GM18868 (cell line): ENCODE results near the gene ADNP.
"Not testable (repeated sequence)": the region's sequence is repeated elsewhere in the genome, so short reads cannot be mapped to it uniquely, and the experiment has no call there.

Experiments used
- ATAC-seq: cut with Tn5 transposase; IDR thresholded peaks from one replicate; pipeline ENCODE4 v1.9.1; 2021; ENCODE audit warnings: mild to moderate bottlenecking, moderate library complexity; ENCODE audit not compliant: unreplicated experiment

The ADNP gene

DNA sequence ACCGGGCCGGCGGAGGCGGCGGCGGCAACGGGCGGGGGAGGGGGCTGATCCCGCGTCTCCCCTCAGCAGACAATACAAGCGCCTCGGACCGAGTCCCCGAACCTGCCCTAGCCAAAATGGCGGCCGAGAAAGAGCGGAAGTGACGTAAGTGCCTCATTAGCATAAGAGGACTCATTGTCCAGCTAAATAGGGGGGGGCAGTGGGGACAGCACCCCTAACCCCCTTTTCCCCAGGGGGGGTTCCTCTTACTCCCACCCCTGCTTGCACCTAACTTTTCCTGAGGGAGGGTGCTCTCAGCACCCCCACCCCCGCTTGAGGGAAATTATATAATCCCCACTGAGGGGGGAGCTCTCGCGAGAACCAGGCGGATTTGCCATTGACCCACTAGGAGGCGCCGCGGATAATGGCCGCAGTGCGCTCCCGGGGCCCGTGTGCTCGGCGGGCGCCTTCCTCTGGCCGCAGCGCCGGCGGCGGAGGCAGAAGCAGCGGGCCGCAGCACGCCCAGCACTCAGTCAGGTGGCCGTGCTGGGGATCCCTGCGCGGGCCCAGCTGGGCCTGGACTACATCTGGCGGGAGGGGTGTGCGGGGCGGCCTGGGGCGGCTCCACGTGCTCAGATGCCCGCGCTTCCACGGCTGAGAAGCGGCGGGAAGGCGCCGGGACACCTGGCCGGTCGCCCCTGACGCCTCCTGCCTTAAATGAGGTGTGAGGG is at the start of gene ADNP:
Gene ADNP (minus strand): TSS at position 132 of the 710 bp plus-strand sequence. CDS start 27,441 bp downstream, outside the sequence.
- ATAC-seq = peak; percentile 63

- no peak for ATAC-seq
These were observed 48.9 kb upstream of the ADNP start for GRCh38 chr20:50980071-50980681.

DNA sequence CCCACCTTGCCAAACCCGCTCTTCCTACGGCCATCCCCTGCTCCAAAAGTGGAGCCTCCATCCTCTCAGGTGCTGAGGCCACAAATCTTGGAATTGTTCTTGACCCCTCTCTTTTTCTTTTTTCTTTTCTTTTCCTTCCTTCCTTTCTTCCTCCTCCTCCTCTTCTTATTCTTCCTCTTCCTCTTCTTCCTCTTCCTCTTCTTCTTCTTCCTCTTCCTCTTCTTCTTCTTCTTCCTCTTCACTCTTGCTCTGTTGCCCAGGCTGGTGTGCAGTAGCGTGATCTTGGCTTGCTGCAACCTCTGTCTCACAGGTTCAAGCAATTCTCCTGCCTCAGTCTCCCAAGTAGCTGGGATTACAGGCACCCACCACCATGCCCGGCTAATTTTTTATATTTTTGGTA is 47.3 kb upstream of the ADNP start:
- ATAC-seq = not testable (repeated sequence)

GRCh38 chr20:50977066-50978021 is 46.1 kb upstream of the ADNP start:
- no peak for ATAC-seq

GRCh38 chr20:50975701-50976330 is 44.6 kb upstream of the ADNP start:
- ATAC-seq = no peak

DNA sequence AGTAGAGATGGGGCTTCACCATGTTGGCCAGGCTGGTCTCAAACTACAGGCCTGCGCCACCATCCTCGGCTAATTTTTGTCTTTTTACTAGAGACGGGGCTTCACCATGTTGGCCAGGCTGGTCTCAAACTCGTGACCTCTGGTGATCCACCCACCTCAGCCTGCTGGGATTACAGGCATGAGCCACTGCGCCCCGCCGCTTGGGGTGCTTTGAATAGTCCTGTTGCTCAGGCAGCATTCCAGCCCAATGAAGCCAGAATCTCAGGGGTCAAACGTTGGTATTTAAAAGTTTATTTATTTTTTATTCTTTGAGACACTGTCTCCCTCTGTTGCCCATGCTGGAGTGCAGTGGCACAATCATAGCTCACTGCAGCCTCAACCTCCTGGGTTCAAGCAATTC is 38.7 kb upstream of the ADNP start:
- ATAC-seq = no peak

- ATAC-seq = no peak
These were observed 38.2 kb upstream of the ADNP start for GRCh38 chr20:50969435-50969834.

DNA sequence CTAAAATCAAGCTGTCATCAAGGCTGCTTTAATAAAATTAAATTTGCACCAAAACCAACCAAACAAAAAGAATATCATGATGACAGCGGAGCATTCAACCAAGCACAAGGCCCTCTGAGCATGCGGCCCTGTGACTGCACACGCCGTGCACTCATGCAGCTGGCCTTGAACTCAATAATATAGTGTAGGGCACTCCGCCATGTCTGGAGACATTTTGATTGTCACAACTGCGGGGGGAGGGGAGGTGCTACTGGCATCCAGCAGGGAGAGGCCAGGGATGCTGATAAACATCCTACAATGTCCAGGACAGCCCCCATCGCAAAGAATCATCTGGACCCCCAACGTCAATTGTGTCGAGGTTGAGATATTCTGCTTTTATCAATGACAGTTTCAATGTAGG is 37.1 kb upstream of the ADNP start:
- no peak for ATAC-seq

GRCh38 chr20:50967586-50967985 is 36.3 kb upstream of the ADNP start:
- no peak for ATAC-seq

- ATAC-seq = no peak
These were observed 28.4 kb upstream of the ADNP start for GRCh38 chr20:50959543-50960126.

DNA sequence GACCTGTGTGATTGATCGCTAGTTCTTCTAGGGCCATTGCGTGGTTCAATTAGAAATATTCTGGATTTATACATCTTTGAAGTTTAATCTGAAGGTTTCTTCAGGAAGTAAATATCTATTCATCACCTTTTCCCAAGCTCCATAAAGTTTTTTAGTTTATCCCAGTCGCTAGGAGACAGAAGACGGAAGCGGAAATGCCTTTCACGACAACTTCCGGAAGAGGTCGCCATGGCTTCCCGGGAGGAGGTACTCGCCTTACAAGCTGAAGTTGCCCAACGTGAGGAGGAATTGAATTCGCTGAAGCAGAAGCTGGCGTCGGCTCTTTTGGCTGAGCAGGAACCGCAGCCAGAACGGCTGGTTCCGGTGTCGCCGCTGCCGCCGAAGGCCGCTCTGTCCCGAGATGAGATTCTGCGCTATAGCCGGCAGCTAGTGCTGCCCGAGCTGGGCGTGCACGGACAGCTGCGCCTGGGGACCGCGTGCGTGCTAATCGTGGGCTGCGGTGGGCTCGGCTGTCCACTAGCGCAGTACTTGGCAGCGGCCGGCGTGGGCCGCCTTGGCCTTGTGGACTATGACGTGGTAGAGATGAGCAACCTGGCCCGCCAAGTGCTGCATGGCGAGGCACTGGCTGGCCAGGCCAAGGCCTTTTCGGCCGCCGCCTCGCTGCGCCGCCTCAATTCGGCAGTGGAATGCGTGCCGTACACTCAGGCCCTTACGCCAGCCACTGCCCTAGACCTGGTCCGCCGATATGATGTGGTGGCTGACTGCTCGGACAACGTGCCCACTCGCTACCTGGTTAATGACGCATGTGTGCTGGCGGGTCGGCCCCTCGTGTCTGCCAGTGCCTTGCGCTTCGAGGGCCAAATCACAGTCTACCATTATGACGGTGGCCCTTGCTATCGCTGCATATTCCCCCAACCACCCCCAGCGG is 27.6 kb upstream of the ADNP start, which contains the start of gene MOCS3:
Gene MOCS3 (plus strand): TSS at position 204 of the 928 bp plus-strand sequence. CDS start 25 bp downstream, at position 229.
- ATAC-seq = peak; percentile 79

DNA sequence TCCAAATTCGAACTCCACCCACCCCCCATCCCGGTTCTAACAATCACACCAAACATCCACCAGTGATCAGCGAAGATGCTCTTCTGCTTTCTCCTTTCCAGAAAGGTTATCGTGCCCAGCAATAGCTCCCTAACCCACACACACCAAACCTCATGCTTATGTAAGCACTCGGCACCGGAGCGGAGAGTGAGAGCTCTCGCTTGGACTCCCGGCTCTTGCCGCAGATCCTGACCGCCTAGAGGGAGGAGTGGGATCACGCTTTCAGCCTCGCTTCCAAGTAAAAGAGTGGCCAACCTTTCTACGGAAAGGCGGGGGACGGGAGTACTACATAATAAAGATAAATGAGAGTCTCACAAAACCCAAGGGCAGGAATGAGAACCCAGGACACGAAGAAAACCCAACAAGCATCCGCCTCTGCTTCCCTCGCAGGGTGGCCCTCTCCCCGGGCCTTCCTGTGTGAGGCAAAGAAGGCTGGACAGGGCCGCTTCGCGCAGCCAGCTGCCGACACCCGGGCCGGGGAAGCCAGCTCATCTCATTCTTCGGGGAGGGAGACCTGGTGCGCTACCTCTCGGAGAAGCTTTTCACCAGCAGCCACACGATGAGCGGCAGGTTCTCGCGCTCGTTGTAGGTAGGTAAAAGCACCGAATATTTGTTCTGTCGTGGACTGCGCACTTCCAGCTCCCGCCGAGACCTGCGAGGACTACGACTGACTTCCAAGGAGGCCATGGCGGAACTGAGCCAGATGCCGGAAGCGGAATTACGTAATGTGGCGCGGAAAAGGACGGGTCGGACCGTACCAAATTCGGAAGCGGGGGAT is 26.8 kb upstream of the ADNP start, which contains the start of gene DPM1:
Gene DPM1 (minus strand): TSS at position 735 of the 817 bp plus-strand sequence. CDS start 9 bp downstream, at position 726.
- ATAC-seq = peak; percentile 83

- ATAC-seq = no peak
These were observed 26.0 kb upstream of the ADNP start for GRCh38 chr20:50957276-50957675.

DNA sequence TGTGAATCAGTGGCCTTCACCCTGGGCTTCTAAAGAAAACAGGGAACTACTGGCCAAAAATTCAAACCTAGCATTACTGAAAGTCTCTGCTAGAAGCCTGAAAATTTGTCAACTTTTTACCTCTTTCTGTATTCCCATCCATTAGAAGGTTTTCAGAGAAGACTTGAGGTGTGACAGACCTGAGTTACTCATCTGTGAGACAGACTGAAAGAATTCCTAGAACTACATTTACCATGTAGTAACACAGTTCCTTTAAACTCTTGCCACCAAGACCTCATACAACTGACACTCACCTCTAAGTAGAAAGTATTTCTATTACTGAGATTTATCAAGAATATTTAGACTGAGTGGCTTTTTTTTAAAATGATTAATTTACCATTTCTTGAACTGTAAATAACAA is 22.6 kb upstream of the ADNP start:
- ATAC-seq = no peak

GRCh38 chr20:50953196-50953595 is 22.0 kb upstream of the ADNP start:
- ATAC-seq = no peak

- ATAC-seq = no peak
These were observed 17.0 kb upstream of the ADNP start for GRCh38 chr20:50948132-50948785.

DNA sequence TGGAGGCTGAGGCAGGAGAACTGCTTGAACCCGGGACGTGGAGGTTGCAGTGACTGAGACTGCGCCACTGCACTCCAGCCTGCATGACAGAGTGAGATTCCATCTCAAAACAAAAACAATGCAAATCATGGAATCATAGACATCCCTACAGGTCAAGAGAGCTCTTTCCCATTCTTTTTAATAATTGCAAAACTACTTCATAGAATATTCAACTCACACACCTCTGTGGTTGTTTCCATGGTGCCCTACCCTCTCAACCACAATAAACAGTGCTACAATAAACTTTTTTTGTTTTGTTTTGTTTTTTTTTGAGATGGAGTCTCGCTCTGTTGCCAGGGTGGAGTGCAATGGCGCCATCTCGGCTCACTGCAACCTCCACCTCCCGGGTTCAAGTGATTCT is 11.8 kb upstream of the ADNP start:
- ATAC-seq = no peak

DNA sequence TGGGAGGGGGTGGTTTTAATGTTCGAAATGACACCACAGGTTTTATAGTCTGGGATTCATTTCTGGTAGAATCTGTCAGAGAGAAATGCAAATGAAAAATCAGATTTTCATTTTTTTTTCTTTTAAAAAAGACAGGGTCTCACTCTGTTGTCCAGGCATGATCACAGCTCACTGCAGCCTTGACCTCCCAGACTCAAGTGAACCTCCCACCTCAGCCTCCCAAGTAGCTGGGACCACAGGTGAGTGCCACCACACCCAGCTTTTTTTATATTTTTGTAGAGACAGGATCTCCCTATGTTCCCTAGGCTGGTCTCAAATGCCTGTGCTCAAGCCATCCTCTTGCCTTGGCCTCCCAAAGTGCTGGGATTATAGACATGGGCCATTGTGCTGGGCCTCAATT is 2.4 kb upstream of the ADNP start:
- no peak for ATAC-seq
